ENCODE measurements around the gene ASIC4. TPM values are rescaled to one million over a fixed set of nuclear protein-coding genes. Genes with fewer than 3 reads are reported as not detected.

The ASIC4 gene
- total RNA-seq, 2 experiments from 2014 or later, result 0.73 to 0.74 TPM

DNA sequence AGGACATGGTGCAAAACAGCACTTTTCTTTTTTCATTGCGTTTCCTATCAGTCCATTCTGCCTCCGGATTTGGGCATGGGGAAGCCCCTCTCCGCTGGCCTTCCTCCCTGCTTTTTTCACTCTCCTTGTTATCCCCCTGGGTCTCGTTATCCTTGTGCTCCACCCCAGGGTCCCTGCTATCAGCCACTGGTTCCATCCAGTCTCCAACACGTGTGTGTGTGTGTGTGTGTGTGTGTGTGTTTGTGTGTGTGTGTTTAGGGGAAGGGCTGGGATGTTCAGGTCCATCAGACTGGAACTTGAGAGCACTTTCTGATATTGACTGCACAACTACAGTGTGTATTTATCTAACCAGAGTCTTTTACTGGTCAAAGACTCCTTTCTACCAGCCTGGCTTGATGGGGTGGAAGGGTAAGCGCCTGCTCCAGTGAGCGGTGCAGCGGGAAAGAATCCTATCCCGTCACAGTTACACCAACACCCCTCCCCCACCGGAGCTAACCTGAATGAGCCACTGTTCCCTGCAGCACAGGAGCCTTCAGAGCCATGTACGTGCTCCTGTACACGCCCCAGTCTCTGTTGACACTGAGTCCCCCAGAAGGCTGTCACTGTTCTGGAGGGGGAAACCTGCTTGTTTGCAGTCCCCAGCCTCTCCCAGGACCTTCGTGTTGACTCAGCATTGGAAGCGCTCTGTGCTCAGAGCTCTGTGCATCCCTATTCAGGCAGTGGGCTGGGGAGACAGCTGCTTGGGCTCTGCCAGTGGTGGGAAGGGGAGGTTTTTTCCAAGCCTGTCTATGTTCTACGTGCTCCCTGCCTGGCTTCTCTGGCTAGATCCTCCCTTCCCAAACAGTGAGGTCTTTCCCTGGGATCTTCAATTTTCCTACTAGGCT is 62.5 kb downstream of the ASIC4 start:
- no peak overlapping the region for H2AFZ ChIP-seq (ENCODE audit: low read length)
- intact Hi-C loops (cut with micrococcal nuclease; ENCODE audit: unreplicated experiment), result no loop called here
- H3K4me2 ChIP-seq (ENCODE audit: low read length), result no peak overlapping the region
- BruUV-seq (replicated peaks), result no TSS peak
- no peaks in the 10 kb centered on the region for H3K9me3 ChIP-seq (ENCODE audit: low read length)
- ChIA-PET POLR2A (interaction anchor here (0.6 kb wide), 1 partner anchor 41 kb away, joined by 3 read pairs; no protein-coding TSS in a partner anchor), CTCF (ENCODE audit: unreplicated experiment) (no interaction called here)
- no peak overlapping the region for H3K4me3 ChIP-seq (ENCODE audit: low read depth, low read length, poor library complexity, severe bottlenecking)
- no peak for DNase-seq (ENCODE audit: low spot score)
- no peaks in the 10 kb centered on the region for H3K36me3 ChIP-seq (ENCODE audit: insufficient read depth, low read length)
- no peaks in the 10 kb centered on the region for H4K20me1 ChIP-seq (ENCODE audit: insufficient read depth, low read length)
- H3K9me2 ChIP-seq (ENCODE audit: insufficient read depth, low read length), result no peaks in the 10 kb centered on the region
- H3K27ac ChIP-seq (ENCODE audit: low read depth, low read length, poor library complexity, severe bottlenecking), result no peak overlapping the region
- no peaks in the 10 kb centered on the region for H3K79me2 ChIP-seq (ENCODE audit: insufficient read depth, low read depth, low read length)
- TF ChIP-seq EZH2phosphoT487 (IDR thresholded peaks at IDR 0.05; ENCODE audit: borderline replicate concordance, low read depth, low read length), result no peak
- TF ChIP-seq, protein P1, sequence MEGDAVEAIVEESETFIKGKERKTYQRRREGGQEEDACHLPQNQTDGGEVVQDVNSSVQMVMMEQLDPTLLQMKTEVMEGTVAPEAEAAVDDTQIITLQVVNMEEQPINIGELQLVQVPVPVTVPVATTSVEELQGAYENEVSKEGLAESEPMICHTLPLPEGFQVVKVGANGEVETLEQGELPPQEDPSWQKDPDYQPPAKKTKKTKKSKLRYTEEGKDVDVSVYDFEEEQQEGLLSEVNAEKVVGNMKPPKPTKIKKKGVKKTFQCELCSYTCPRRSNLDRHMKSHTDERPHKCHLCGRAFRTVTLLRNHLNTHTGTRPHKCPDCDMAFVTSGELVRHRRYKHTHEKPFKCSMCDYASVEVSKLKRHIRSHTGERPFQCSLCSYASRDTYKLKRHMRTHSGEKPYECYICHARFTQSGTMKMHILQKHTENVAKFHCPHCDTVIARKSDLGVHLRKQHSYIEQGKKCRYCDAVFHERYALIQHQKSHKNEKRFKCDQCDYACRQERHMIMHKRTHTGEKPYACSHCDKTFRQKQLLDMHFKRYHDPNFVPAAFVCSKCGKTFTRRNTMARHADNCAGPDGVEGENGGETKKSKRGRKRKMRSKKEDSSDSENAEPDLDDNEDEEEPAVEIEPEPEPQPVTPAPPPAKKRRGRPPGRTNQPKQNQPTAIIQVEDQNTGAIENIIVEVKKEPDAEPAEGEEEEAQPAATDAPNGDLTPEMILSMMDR (conservative IDR thresholded peaks at IDR 0.05; ENCODE audit: low read length), result no peak
- H3K4me1 ChIP-seq (ENCODE audit: insufficient read depth, low read length, poor library complexity, severe bottlenecking), result no peaks in the 10 kb centered on the region

- POLR2A ChIA-PET, result no interaction called here
Observed at GRCh38 chr2:219578811-219579613, 64.7 kb downstream of the ASIC4 start.

More at GRCh38 chr2:219578811-219579613, 64.7 kb downstream of the ASIC4 start:
- no peaks in the 10 kb centered on the region for H3K4me1 ChIP-seq (ENCODE audit: insufficient read depth, low read length, poor library complexity, severe bottlenecking)
- no peaks in the 10 kb centered on the region for H3K36me3 ChIP-seq (ENCODE audit: insufficient read depth, low read length)
- intact Hi-C loops (cut with micrococcal nuclease; ENCODE audit: unreplicated experiment), result no loop called here
- H3K4me3 ChIP-seq (ENCODE audit: low read depth, low read length, poor library complexity, severe bottlenecking), result no peak overlapping the region
- no peaks in the 10 kb centered on the region for H3K79me2 ChIP-seq (ENCODE audit: insufficient read depth, low read depth, low read length)
- no peak overlapping the region for H2AFZ ChIP-seq (ENCODE audit: low read length)
- no peaks in the 10 kb centered on the region for H3K9me2 ChIP-seq (ENCODE audit: insufficient read depth, low read length)
- H3K9me3 ChIP-seq (ENCODE audit: low read length), result no peaks in the 10 kb centered on the region
- H3K4me2 ChIP-seq (ENCODE audit: low read length), result no peak overlapping the region
- BruUV-seq (replicated peaks), result no TSS peak
- no peaks in the 10 kb centered on the region for H4K20me1 ChIP-seq (ENCODE audit: insufficient read depth, low read length)
- CTCF ChIA-PET (ENCODE audit: unreplicated experiment), result no interaction called here
- DNase-seq (ENCODE audit: low spot score), result no peak
- no peak overlapping the region for H3K27ac ChIP-seq (ENCODE audit: low read depth, low read length, poor library complexity, severe bottlenecking)
- TF ChIP-seq, protein P1 (conservative IDR thresholded peaks at IDR 0.05; ENCODE audit: low read length), result no peak

All from OCI-LY7 (cell line).